Esophagus muscularis mucosa (tissue), 4 donors: ENCODE data around the gene QRICH1.

Experiments used
- EP300 ChIP-seq: sonication (generic); formaldehyde crosslinking; IDR thresholded peaks from one replicate; pipeline ENCODE4 v1.6.1; 2017; ENCODE audit warnings: antibody characterized with exemption
- POLR2A ChIP-seq: fragments of 450-650 bp; IDR thresholded peaks from one replicate; pipeline ENCODE4 v1.6.1; 2017; ENCODE audit warnings: antibody characterized with exemption, moderate library complexity, mild to moderate bottlenecking, low read depth
- POLR2AphosphoS5 ChIP-seq, 2 donors: sonication (generic); formaldehyde crosslinking; IDR thresholded peaks; one replicate each; pipeline ENCODE4 v1.6.1; 2017; ENCODE audit warnings: antibody characterized with exemption in 2 of 2
- TF ChIP-seq, protein P1 (sequence below), 3 experiments: fragments of 200-600 bp in 2 of 3; fragments of 450-650 bp in 1 of 3; sonication (generic) in 2 of 3; IDR thresholded peaks; one replicate each; pipeline ENCODE4 v1.5.1; 2017 to 2019; ENCODE audit warnings: antibody characterized with exemption in 3 of 3, mild to moderate bottlenecking in 2 of 3, moderate library complexity in 1 of 3

DNA sequence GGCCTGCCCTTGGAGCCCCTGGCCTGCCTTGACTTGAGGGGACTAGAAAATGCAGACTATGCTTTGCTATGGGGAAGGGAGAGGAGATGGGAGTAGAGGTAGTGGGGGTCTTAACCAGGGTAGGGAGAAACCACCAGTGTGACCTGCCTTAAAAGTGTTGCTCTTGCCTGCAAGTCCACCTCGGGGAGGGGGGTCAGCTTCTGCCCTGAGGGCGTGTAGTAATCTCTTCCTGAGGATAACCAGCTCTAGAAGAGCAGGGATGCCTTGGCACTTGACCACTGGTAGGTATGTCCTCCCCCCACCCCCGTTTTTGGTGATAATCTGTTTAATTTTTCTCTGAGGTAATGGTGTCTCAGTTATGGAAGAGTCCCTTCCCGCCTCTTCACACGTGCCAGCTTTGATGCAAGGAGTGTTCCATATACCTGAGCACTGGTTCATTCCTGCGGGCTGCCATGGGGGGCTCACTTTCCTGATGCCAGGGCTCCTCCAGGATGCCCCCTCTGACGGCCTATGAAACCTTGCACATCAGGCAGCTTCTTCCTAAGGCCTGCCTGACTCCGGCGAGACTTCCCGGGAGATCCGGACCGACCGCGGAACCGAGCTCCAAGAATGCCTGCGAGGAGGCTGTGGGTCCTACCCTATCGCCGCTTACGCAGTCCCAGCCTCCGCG lies 104.6 kb downstream of the QRICH1 start:
- TF ChIP-seq, protein P1, sequence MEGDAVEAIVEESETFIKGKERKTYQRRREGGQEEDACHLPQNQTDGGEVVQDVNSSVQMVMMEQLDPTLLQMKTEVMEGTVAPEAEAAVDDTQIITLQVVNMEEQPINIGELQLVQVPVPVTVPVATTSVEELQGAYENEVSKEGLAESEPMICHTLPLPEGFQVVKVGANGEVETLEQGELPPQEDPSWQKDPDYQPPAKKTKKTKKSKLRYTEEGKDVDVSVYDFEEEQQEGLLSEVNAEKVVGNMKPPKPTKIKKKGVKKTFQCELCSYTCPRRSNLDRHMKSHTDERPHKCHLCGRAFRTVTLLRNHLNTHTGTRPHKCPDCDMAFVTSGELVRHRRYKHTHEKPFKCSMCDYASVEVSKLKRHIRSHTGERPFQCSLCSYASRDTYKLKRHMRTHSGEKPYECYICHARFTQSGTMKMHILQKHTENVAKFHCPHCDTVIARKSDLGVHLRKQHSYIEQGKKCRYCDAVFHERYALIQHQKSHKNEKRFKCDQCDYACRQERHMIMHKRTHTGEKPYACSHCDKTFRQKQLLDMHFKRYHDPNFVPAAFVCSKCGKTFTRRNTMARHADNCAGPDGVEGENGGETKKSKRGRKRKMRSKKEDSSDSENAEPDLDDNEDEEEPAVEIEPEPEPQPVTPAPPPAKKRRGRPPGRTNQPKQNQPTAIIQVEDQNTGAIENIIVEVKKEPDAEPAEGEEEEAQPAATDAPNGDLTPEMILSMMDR (IDR thresholded peaks at IDR 0.05), result no peak
- no peak for TF ChIP-seq POLR2AphosphoS5 (IDR thresholded peaks at IDR 0.05)
- TF ChIP-seq POLR2A, result no peak
- TF ChIP-seq EP300, result no peak
